Fibroblast of lung (primary cell): Measurements from ENCODE around the gene BGLAP. TPM values are rescaled to one million over a fixed set of nuclear protein-coding genes. Genes with fewer than 3 reads are reported as not detected.

ENCODE experiments used
- DNase-seq, 2 donors: peaks; one replicate each; pipeline versions ENCODE4 v3.0.0 to v3.0.0-alpha.2; 2010; ENCODE audit warnings: low read depth in 2 of 2
- H2AFZ ChIP-seq: 2 replicates; pipeline ENCODE4 v1.5.1; 2012; ENCODE audit warnings: low read length, control low read depth, inconsistent platforms
- H3K27ac ChIP-seq: 2 replicates; pipeline ENCODE4 v1.5.1; 2011; ENCODE audit warnings: low read length, control low read depth; ENCODE audit not compliant: insufficient read depth
- H3K27me3 ChIP-seq: 2 replicates; pipeline ENCODE4 v1.5.1; 2011; ENCODE audit warnings: mild to moderate bottlenecking, low read length; ENCODE audit not compliant: control insufficient read depth, insufficient read depth
- H3K36me3 ChIP-seq: 2 replicates; pipeline ENCODE4 v1.5.1; 2011; ENCODE audit warnings: low read length; ENCODE audit not compliant: control insufficient read depth, insufficient read depth
- H3K4me1 ChIP-seq: 2 replicates; pipeline ENCODE4 v1.5.1; 2011; ENCODE audit warnings: low read length; ENCODE audit not compliant: control insufficient read depth, insufficient read depth; ENCODE audit errors: extremely low read depth
- H3K4me2 ChIP-seq: 2 replicates; pipeline ENCODE4 v1.5.1; 2011; ENCODE audit warnings: low read length, control low read depth; ENCODE audit not compliant: insufficient read depth; ENCODE audit errors: extremely low read depth
- H3K4me3 ChIP-seq, 4 experiments: fragments of 200-600 bp in 1 of 4; sonication (generic) in 1 of 4; replicated peaks in 1 of 4; 2 replicates each; pipeline ENCODE4 v1.5.1; 2011 to 2016; ENCODE audit warnings: low read length in 4 of 4, low read depth in 3 of 4, mild to moderate bottlenecking in 3 of 4, control low read depth in 2 of 4, inconsistent platforms in 1 of 4, mixed read lengths in 1 of 4; ENCODE audit not compliant: insufficient read depth in 1 of 4; ENCODE audit errors: control extremely low read depth in 1 of 4
- H3K79me2 ChIP-seq: 2 replicates; pipeline ENCODE4 v1.5.1; 2012; ENCODE audit warnings: mild to moderate bottlenecking, low read length, inconsistent platforms; ENCODE audit not compliant: control insufficient read depth, insufficient read depth
- H3K9ac ChIP-seq: 2 replicates; pipeline ENCODE4 v1.5.1; 2011; ENCODE audit warnings: mild to moderate bottlenecking, low read length, control low read depth; ENCODE audit not compliant: insufficient read depth
- H3K9me3 ChIP-seq: 2 replicates; pipeline ENCODE4 v1.5.1; 2012; ENCODE audit warnings: low read depth, low read length; ENCODE audit not compliant: control insufficient read depth, insufficient read depth
- H4K20me1 ChIP-seq: 2 replicates; pipeline ENCODE4 v1.5.1; 2011; ENCODE audit warnings: low read length; ENCODE audit not compliant: control insufficient read depth, insufficient read depth; ENCODE audit errors: extremely low read depth
- CTCF ChIP-seq, 2 donors: IDR thresholded peaks in 1 of 2; conservative IDR thresholded peaks in 1 of 2; 1 replicate in 1 of 2; 2 replicates in 1 of 2; pipeline ENCODE4 v1.5.1; 2011 to 2012; ENCODE audit warnings: low read length in 2 of 2, control low read depth in 1 of 2, inconsistent platforms in 1 of 2, low read depth in 1 of 2, mild to moderate bottlenecking in 1 of 2
- EZH2 ChIP-seq: IDR thresholded peaks from 2 replicates; pipeline ENCODE4 v1.5.1; 2012; ENCODE audit warnings: low read length, control low read depth, mild to moderate bottlenecking; ENCODE audit errors: missing control alignments
- polyA plus RNA-seq, 2 donors: library from polyadenylated mRNA; depleted of rRNA in 1 of 2; stranded (reverse) in 1 of 2; unstranded in 1 of 2; fragments of >200 nt; gene quantifications; 2 replicates each; pipeline ENCODE4 v1.2.1, GENCODE V29; 2011 to 2012; ENCODE audit warnings: missing spikeins in 1 of 2
- total RNA-seq: library from RNA; depleted of rRNA; stranded (reverse); fragments of >200 nt; gene quantifications from 2 replicates; pipeline ENCODE4 v1.2.1, GENCODE V29; 2014

The BGLAP gene
- total and polyA plus RNA-seq, 2 donors (not counting 1 experiment from before 2014, with no cell fraction given) = 0.34 to 0.50 TPM

DNA sequence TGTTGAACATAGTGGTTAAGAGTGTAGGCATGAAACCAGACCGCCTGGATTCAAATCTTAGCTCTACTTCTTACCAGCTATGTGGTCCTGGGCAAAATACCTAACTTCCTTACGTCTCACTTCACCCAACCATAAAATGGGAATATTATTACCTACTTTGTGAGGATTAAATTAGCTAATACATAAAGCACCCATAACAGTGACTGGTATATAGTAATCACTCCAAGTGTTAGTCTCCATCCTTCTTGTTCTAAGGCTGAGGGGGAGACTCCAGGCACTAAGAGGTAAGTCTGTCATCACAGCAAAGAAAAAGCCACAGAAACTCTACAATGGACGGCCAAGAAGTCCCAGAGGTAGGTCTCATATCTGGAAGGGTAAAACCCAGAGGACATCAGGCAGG is 37.9 kb downstream of the BGLAP start:
- H3K9me3 ChIP-seq = no peaks in the 10 kb centered on the region
- no peak overlapping the region for H3K27ac ChIP-seq
- peaks cover 2% of the 10 kb centered on the region for H4K20me1 ChIP-seq
- no peak for DNase-seq
- H3K27me3 ChIP-seq = no peaks in the 10 kb centered on the region
- peaks cover 5% of the 10 kb centered on the region for H3K4me1 ChIP-seq
- no peak overlapping the region for H2AFZ ChIP-seq
- TF ChIP-seq EZH2 (no peak), CTCF (conservative IDR thresholded peaks at IDR 0.05 in 1 of 2, IDR thresholded peaks at IDR 0.05 in 1 of 2; ENCODE audit: low read depth in 1 of 2, low read length in 2 of 2) (no peak)
- H3K36me3 ChIP-seq = peaks cover 8% of the 10 kb centered on the region
- no peak overlapping the region for H3K9ac ChIP-seq
- no peak overlapping the region for H3K4me3 ChIP-seq
- no peak overlapping the region for H3K4me2 ChIP-seq
- H3K79me2 ChIP-seq = peaks cover 38% of the 10 kb centered on the region

- H3K4me1 ChIP-seq = peaks cover 5% of the 10 kb centered on the region
- peaks cover 15% of the 10 kb centered on the region for H3K36me3 ChIP-seq
- TF ChIP-seq CTCF (conservative IDR thresholded peaks at IDR 0.05 in 1 of 2, IDR thresholded peaks at IDR 0.05 in 1 of 2; ENCODE audit: low read depth in 1 of 2, low read length in 2 of 2) (no peak), EZH2 (no peak)
- no peaks in the 10 kb centered on the region for H3K9me3 ChIP-seq
- H3K27me3 ChIP-seq = no peaks in the 10 kb centered on the region
- H3K27ac ChIP-seq = peak overlapping the region; percentile 68
- no peak overlapping the region for H2AFZ ChIP-seq
- H3K9ac ChIP-seq = no peak overlapping the region
- peaks cover 38% of the 10 kb centered on the region for H3K79me2 ChIP-seq
- H3K4me3 ChIP-seq = peak overlapping the region; percentile 58 to 98 (median 91)
- H3K4me2 ChIP-seq = peak overlapping the region; percentile 98
- H4K20me1 ChIP-seq = peaks cover 2% of the 10 kb centered on the region
- peak; percentile 31 to 57 for DNase-seq
Observed at GRCh38 chr1:156281281-156281680, 39.3 kb downstream of the BGLAP start.

GRCh38 chr1:156281693-156282478 is 39.9 kb downstream of the BGLAP start:
- TF ChIP-seq EZH2 (no peak), CTCF (conservative IDR thresholded peaks at IDR 0.05 in 1 of 2, IDR thresholded peaks at IDR 0.05 in 1 of 2; ENCODE audit: low read depth in 1 of 2, low read length in 2 of 2) (no peak)
- no peaks in the 10 kb centered on the region for H3K27me3 ChIP-seq
- peak overlapping the region; percentile 68 for H3K27ac ChIP-seq
- H3K79me2 ChIP-seq = peaks cover 38% of the 10 kb centered on the region
- H3K36me3 ChIP-seq = peaks cover 15% of the 10 kb centered on the region
- DNase-seq = peak in 1 of 2 donors; percentile 44
- H3K9me3 ChIP-seq = no peaks in the 10 kb centered on the region
- H3K4me1 ChIP-seq = peaks cover 5% of the 10 kb centered on the region
- H2AFZ ChIP-seq = peak overlapping the region; percentile 12
- peak overlapping the region; percentile 87 for H3K9ac ChIP-seq
- peaks cover 2% of the 10 kb centered on the region for H4K20me1 ChIP-seq
- peak overlapping the region; percentile 58 to 98 (median 91) for H3K4me3 ChIP-seq
- peak overlapping the region; percentile 98 for H3K4me2 ChIP-seq
